Lower leg skin (tissue), 4 donors: Measurements from ENCODE around the gene C2orf69. TPM values are rescaled to one million over a fixed set of nuclear protein-coding genes. Genes with fewer than 3 reads are reported as not detected.

Experiments used
- DNase-seq, 2 donors: peaks; one replicate each; pipeline ENCODE4 v3.0.0-alpha.2; 2019; ENCODE audit warnings: low spot score in 2 of 2
- H3K4me3 ChIP-seq: fragments of 200-600 bp; sonication (generic); 2 replicates; pipeline ENCODE4 v1.5.1; 2017; ENCODE audit warnings: mild to moderate bottlenecking, low read depth; ENCODE audit not compliant: poor library complexity, severe bottlenecking
- POLR2A ChIP-seq, 2 donors: fragments of 450-650 bp; IDR thresholded peaks; one replicate each; pipeline ENCODE4 v1.6.1; 2016 to 2017; ENCODE audit warnings: antibody characterized with exemption in 2 of 2, mild to moderate bottlenecking in 1 of 2, moderate library complexity in 1 of 2
- WGBS, 2 donors: methylation state at CpG; one replicate each; pipeline ENCODE4 v1.1.5; 2018; 5-methylcytosine and 5-hydroxymethylcytosine counted together
- intact Hi-C: fragments of 100-400 bp; cut with DNase I; formaldehyde crosslinking; loops from one replicate; pipeline ENCODE4 v1.15.0; 2023; ENCODE audit warnings: low total_unique reads
- total RNA-seq, 4 donors: library from RNA; depleted of rRNA; stranded (reverse); fragments of >200 nt; gene quantifications; one replicate each; pipeline ENCODE4 v1.1.0, GENCODE V29; 2016
- TF ChIP-seq, protein P1 (sequence below), 3 donors: fragments of 450-650 bp; IDR thresholded peaks; one replicate each; pipeline ENCODE4 v1.5.1; 2016; ENCODE audit warnings: antibody characterized with exemption in 3 of 3, mild to moderate bottlenecking in 3 of 3, moderate library complexity in 2 of 3

The C2orf69 gene
- total RNA-seq, 4 donors from 2014 or later: 12.1 to 13.7 (median 12.9) TPM

DNA sequence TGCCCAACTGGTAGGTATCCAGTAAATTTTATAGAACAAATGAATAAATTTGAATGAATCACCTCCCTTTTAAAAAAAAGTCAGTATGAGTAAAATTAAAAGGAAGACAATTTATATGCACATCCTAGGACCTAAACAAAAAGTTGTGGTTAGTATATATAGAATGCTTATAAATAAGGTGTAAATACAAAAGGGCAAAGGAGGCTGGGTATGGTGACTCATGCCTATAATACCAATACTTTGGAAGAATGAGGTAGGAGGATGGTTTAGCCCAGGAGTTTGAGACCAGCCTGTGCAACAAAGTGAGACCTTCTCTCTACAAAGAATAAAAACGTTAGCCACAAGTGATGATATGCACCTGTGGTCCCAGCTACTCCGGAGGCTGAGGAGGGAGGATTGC lies 12.8 kb downstream of the C2orf69 start:
- no peak for DNase-seq
- TF ChIP-seq POLR2A (IDR thresholded peaks at IDR 0.05): no peak
- TF ChIP-seq, protein P1, sequence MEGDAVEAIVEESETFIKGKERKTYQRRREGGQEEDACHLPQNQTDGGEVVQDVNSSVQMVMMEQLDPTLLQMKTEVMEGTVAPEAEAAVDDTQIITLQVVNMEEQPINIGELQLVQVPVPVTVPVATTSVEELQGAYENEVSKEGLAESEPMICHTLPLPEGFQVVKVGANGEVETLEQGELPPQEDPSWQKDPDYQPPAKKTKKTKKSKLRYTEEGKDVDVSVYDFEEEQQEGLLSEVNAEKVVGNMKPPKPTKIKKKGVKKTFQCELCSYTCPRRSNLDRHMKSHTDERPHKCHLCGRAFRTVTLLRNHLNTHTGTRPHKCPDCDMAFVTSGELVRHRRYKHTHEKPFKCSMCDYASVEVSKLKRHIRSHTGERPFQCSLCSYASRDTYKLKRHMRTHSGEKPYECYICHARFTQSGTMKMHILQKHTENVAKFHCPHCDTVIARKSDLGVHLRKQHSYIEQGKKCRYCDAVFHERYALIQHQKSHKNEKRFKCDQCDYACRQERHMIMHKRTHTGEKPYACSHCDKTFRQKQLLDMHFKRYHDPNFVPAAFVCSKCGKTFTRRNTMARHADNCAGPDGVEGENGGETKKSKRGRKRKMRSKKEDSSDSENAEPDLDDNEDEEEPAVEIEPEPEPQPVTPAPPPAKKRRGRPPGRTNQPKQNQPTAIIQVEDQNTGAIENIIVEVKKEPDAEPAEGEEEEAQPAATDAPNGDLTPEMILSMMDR (IDR thresholded peaks at IDR 0.05): no peak
- no peak overlapping the region for H3K4me3 ChIP-seq
- intact Hi-C loops: no loop called here
- WGBS, 2 donors: 75 to 82% methylated on average over 2 of the region's 2 CpGs

DNA sequence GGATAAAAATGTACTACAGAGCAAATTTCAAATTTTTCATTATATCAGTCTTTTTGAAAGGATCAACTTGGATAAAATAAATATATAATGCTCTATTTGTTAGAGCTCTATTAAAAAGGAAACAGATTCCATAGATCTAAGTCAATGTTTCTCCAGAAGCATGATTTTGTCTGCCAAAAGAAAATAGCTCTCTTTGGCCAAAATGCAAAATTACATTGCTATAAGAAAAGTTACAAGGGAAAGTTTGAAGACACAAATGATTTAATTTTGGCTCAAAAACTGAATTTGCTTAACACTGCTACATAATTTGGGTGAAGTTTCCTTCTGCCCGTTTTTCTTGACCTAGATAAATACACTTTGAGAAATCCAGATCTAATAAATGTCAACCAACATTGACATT lies 15.7 kb downstream of the C2orf69 start:
- WGBS, 2 donors: 35 to 41% methylated on average over 1 of the region's 1 CpG
- no peak for DNase-seq
- intact Hi-C loops: no loop called here
- H3K4me3 ChIP-seq: no peak overlapping the region
- TF ChIP-seq POLR2A (IDR thresholded peaks at IDR 0.05): no peak
- TF ChIP-seq, protein P1 (IDR thresholded peaks at IDR 0.05): no peak

DNA sequence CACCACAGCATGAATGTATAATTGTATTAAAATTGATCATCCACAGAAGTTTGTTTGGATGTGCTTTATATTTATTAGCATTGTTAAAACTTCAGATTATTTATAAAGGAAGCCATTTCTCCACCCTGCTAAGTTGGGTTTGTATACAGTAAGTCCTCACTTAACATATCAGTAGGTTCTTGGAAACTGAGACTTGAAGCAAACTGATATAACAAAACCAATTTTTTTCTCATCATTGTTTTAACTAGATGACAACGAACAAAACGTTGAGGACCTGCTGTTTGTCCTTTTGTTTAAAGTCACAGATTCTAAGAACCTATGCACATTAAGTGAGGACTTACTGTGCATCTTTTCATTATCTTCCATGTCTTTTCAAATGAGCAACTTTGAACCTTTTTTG lies 17.1 kb downstream of the C2orf69 start:
- 42 to 65% methylated on average over 2 of the region's 2 CpGs for WGBS, 2 donors
- no peak overlapping the region for H3K4me3 ChIP-seq
- no peak for DNase-seq
- TF ChIP-seq, protein P1 (IDR thresholded peaks at IDR 0.05): no peak
- no peak for TF ChIP-seq POLR2A (IDR thresholded peaks at IDR 0.05)
- intact Hi-C loops: no loop called here

DNA sequence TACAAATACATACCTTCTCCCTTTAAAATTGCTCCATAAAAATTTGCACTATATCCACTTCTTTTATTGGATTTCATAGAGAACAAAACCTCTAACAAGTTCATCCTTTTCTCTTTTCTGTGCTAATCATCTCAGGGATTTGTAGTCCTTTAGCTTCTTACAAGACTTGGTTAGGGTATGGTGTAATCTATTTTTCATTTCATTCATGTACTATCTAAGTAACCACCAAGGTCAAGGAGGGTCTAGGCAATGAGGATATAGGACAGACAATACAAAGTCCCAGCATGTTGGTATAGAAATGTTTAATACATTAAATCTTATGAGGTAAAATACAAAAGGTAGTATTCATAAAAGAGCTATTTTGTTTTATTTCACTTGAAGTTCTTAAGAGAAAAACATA lies 17.5 kb downstream of the C2orf69 start:
- intact Hi-C loops: no loop called here
- H3K4me3 ChIP-seq: no peak overlapping the region
- DNase-seq: no peak
- no peak for TF ChIP-seq POLR2A (IDR thresholded peaks at IDR 0.05)
- TF ChIP-seq, protein P1 (IDR thresholded peaks at IDR 0.05): no peak

DNA sequence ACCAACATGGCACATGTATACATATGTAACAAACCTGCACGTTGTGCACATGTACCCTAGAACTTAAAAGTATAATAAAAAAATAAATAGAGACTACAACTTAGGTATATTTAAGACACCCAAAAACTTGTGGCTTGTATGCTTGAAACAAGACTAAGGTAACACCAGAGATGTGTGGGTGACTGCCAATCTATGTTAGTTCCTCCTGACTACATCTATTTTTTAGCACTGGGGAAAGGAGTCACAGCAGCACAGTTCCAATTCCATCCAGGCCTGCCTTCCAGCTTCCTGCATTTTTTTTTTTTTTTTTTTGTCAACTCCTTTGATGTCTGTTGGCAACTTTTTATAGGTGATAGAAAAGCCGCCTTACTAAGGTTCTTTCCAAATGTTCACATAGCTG lies 18.2 kb downstream of the C2orf69 start:
- no peak for DNase-seq
- TF ChIP-seq, protein P1 (IDR thresholded peaks at IDR 0.05): no peak
- TF ChIP-seq POLR2A (IDR thresholded peaks at IDR 0.05): no peak

DNA sequence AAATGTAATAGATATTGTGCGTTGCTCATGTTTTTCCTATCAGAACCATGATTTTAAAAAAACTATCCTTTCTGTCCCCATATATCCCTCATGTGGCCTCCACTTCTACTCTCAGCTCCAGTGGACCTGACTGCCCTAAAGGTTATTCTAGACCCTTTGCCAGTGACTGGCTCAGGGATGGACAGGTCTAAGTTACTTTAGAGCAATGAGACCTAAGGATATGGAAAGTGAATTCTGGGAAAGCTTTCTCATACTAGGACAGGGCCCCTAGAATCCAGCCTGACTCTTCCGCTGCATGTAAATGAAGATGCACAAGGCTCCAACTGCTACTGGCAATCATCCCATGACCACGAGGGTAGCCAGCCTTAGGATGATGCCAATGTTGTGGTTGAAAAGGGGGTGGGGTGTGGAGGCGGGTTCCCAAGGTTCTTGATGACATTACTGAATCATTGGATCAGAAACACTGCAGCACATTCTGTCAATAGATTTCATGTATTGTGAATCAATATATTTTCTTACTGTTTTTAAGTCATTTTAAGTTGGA lies 21.3 kb downstream of the C2orf69 start:
- intact Hi-C loops: no loop called here
- WGBS, 2 donors: 65 to 68% methylated on average over 4 of the region's 4 CpGs
- TF ChIP-seq, protein P1 (IDR thresholded peaks at IDR 0.05): no peak
- no peak for TF ChIP-seq POLR2A (IDR thresholded peaks at IDR 0.05)
- no peak for DNase-seq
- H3K4me3 ChIP-seq: no peak overlapping the region

More for the DNA sequence above, 18.2 kb downstream of the C2orf69 start:
- 80 to 84% methylated on average over 2 of the region's 2 CpGs for WGBS, 2 donors
- intact Hi-C loops: no loop called here
- H3K4me3 ChIP-seq: no peak overlapping the region
